GM12878 (cell line): Measurements from ENCODE around the gene HUNK. TPM values are rescaled to one million over a fixed set of nuclear protein-coding genes. Genes with fewer than 3 reads are reported as not detected.

Experiments used
- ATAC-seq: fragments of 200-7000 bp; cut with Tn5 transposase; 3 replicates; pipeline ENCODE4 v1.9.1; 2020; ENCODE audit warnings: mild to moderate bottlenecking, moderate library complexity
- BruUV-seq: library from RNA; stranded (reverse); fragments of 400-500 nt; replicated peaks from 2 replicates; lab custom pipeline; 2021; lab: Mats Ljungman, UMichigan
- CTCF ChIA-PET: fragments of 300-600 bp; sonication (Branson Sonifier 250); formaldehyde crosslinking; extraction: SDS; loops from one replicate; lab custom pipeline; 2021; ENCODE audit warnings: inconsistent platforms; lab: Yijun Ruan, JAX
- POLR2A ChIA-PET: fragments of 350-600 bp; formaldehyde crosslinking; extraction: SDS; loops from one replicate; lab custom pipeline; 2021; ENCODE audit warnings: inconsistent platforms; lab: Charles Lee
- RAD21 ChIA-PET: fragments of 300-600 bp; sonication (Branson Sonifier 250); formaldehyde crosslinking; loops from one replicate; lab custom pipeline; 2023; ENCODE audit warnings: antibody characterized with exemption; ENCODE audit not compliant: unreplicated experiment; lab: Charles Lee
- SMC1A ChIA-PET: fragments of 300-600 bp; sonication (Branson Sonifier 250); formaldehyde crosslinking; loops from one replicate; lab custom pipeline; 2023; ENCODE audit not compliant: unreplicated experiment, uncharacterized antibody; lab: Charles Lee
- DNase-seq: peaks from one replicate; pipeline ENCODE4 v3.0.0-alpha.2; 2011; ENCODE audit warnings: low read depth, low spot score
- FAIRE-seq: peaks from 3 replicates; lab custom pipeline; 2011; peaks lifted over from hg19 to GRCh38; lab: Jason Lieb, UNC
- H2AFZ ChIP-seq: 2 replicates; pipeline ENCODE4 v1.6.0; 2011; ENCODE audit warnings: low read depth, low read length, control low read depth; ENCODE audit not compliant: control insufficient read depth
- H3K27ac ChIP-seq: 2 replicates; pipeline ENCODE4 v1.5.1; 2011; ENCODE audit warnings: control low read depth; ENCODE audit not compliant: control insufficient read depth, insufficient read depth
- H3K27me3 ChIP-seq, 2 experiments: replicated peaks in 1 of 2; 2 replicates each; pipeline versions ENCODE4 v1.6.0 to v1.6.1; 2011; ENCODE audit warnings: low read length in 1 of 2; ENCODE audit not compliant: control insufficient read depth in 2 of 2, insufficient read depth in 2 of 2
- H3K36me3 ChIP-seq, 2 experiments: 2 replicates each; pipeline ENCODE4 v1.5.1; 2011; ENCODE audit warnings: low read length in 1 of 2; ENCODE audit not compliant: control insufficient read depth in 2 of 2, insufficient read depth in 2 of 2
- H3K4me1 ChIP-seq: 2 replicates; pipeline ENCODE4 v1.6.1; 2011; ENCODE audit warnings: mild to moderate bottlenecking, low read length, moderate library complexity, mixed read lengths; ENCODE audit not compliant: control insufficient read depth, insufficient read depth
- H3K4me2 ChIP-seq: 2 replicates; pipeline ENCODE4 v1.6.0; 2011; ENCODE audit warnings: control low read depth; ENCODE audit not compliant: control insufficient read depth, insufficient read depth
- H3K4me3 ChIP-seq: fragments of 200-600 bp; sonication (generic); 2 replicates; pipeline ENCODE4 v1.5.1; 2016
- H3K79me2 ChIP-seq: 2 replicates; pipeline ENCODE4 v1.6.0; 2011; ENCODE audit warnings: low read length; ENCODE audit not compliant: control insufficient read depth, insufficient read depth
- H3K9ac ChIP-seq: 2 replicates; pipeline ENCODE4 v1.8.0; 2011; ENCODE audit warnings: low read length, control low read depth, mixed read lengths; ENCODE audit not compliant: control insufficient read depth, insufficient read depth
- H3K9me3 ChIP-seq: replicated peaks from 3 replicates; pipeline ENCODE4 v1.5.1; 2011; ENCODE audit warnings: mild to moderate bottlenecking, low read length; ENCODE audit not compliant: control insufficient read depth, insufficient read depth
- H4K20me1 ChIP-seq: 2 replicates; pipeline ENCODE4 v1.6.0; 2011; ENCODE audit not compliant: control insufficient read depth, insufficient read depth
- CREM ChIP-seq: IDR thresholded peaks from 2 replicates; pipeline ENCODE4 v1.6.1; 2014; ENCODE audit warnings: antibody characterized with exemption, low read depth
- E2F8 ChIP-seq: fragments of 450-650 bp; IDR thresholded peaks from 2 replicates; pipeline ENCODE4 v1.6.1; 2018; ENCODE audit warnings: mild to moderate bottlenecking, low read depth, moderate library complexity; ENCODE audit not compliant: partially characterized antibody
- HCFC1 ChIP-seq: fragments of 150-350 bp; IDR thresholded peaks from 2 replicates; pipeline ENCODE4 v1.6.1; 2014; ENCODE audit warnings: low read length
- RBBP5 ChIP-seq: fragments of 200-600 bp; sonication (generic); conservative IDR thresholded peaks from 2 replicates; pipeline ENCODE4 v1.6.1; 2016
- RUNX3 ChIP-seq: IDR thresholded peaks from 2 replicates; pipeline ENCODE4 v1.6.1; 2012; ENCODE audit warnings: low read length, inconsistent platforms
- USF1 ChIP-seq: IDR thresholded peaks from 2 replicates; pipeline ENCODE4 v1.6.1; 2011; ENCODE audit warnings: borderline replicate concordance, low read depth, mild to moderate bottlenecking, moderate library complexity, mixed read lengths, low read length; ENCODE audit not compliant: insufficient read depth; ENCODE audit errors: extremely low read length
- ZBED1 ChIP-seq: IDR thresholded peaks from 2 replicates; pipeline ENCODE4 v1.6.1; 2016; ENCODE audit warnings: borderline replicate concordance
- WGBS: methylation state at CpG from one replicate; pipeline ENCODE4 v1.1.6; 2016; ENCODE audit warnings: low lambda C conversion rate; ENCODE audit not compliant: insufficient replicate concordance, insufficient coverage; ENCODE audit errors: missing lambda C conversion rate; 5-methylcytosine and 5-hydroxymethylcytosine counted together
- in situ Hi-C: fragments of 300-500 bp; cut with MboI; formaldehyde crosslinking; loops from 9 replicates; pipeline ENCODE4 v1.14.3; 2018; ENCODE audit warnings: mixed read lengths
- intact Hi-C: fragments of 100-400 bp; cut with micrococcal nuclease; formaldehyde crosslinking; loops from one replicate; pipeline ENCODE4 v1.14.2; 2022; ENCODE audit not compliant: unreplicated experiment
- polyA plus RNA-seq, 11 experiments: library from polyadenylated mRNA; depleted of rRNA in 4 of 11; unstranded in 6 of 11; stranded (reverse) in 5 of 11; fragments of >200 nt; fragmentation: Nextera tagmentation in 4 of 11; fragmentation: Illumina TruSeq in 1 of 11; extraction: Ambion mirVana in 4 of 11; extraction: Trizol in 1 of 11; gene quantifications; 1 replicate in 1 of 11; 2 replicates in 10 of 11; pipeline versions ENCODE4 v1.2.1 to v1.2.3, GENCODE V29; 2011 to 2016; ENCODE audit warnings: inconsistent platforms in 2 of 11, missing spikeins in 2 of 11, low read depth in 1 of 11
- total RNA-seq, 4 experiments: library from RNA; depleted of rRNA in 3 of 4; stranded (reverse); fragments of >200 nt in 3 of 4; fragmentation: Illumina TruSeq in 1 of 4; extraction: Trizol in 1 of 4; gene quantifications; 2 replicates each; pipeline versions ENCODE4 v1.2.1 to v1.2.3, GENCODE V29; 2013 to 2021

HUNK gene
- total and polyA plus RNA-seq, 10 of the 15 experiments (the other 5 are each of a cell fraction or from before 2014, with no cell fraction given): under 0.01 to 0.14 (median 0.03) TPM; not detected in 7

GRCh38 chr21:31974454-31974985 lies 101.7 kb downstream of the HUNK start:
- H3K4me1 ChIP-seq: no peaks in the 10 kb centered on the region
- no peak overlapping the region for H3K27ac ChIP-seq
- ATAC-seq (no peak), DNase-seq (no peak), FAIRE-seq (no peak)
- ChIA-PET RAD21 (no interaction called here), POLR2A (no interaction called here), SMC1A (no interaction called here), CTCF (interaction anchor here (0.8 kb wide), 1 partner anchor 142 kb away, joined by 4 read pairs; no protein-coding TSS in a partner anchor)
- no peaks in the 10 kb centered on the region for H3K79me2 ChIP-seq
- in situ Hi-C loops (no loop called here), intact Hi-C loops (no loop called here)
- H3K9me3 ChIP-seq: no peaks in the 10 kb centered on the region; the same call in 2 of the 3 replicates
- H3K36me3 ChIP-seq: no peaks in the 10 kb centered on the region
- no peak overlapping the region for H2AFZ ChIP-seq
- H3K27me3 ChIP-seq: no peaks in the 10 kb centered on the region; a peak in 1 of 4 replicates
- BruUV-seq: no TSS peak
- 8% methylated on average over 16 of the region's 16 CpGs for WGBS
- H3K4me2 ChIP-seq: no peak overlapping the region
- H4K20me1 ChIP-seq: no peaks in the 10 kb centered on the region
- no peak overlapping the region for H3K9ac ChIP-seq
- TF ChIP-seq USF1: no peak
- no peak for TF ChIP-seq HCFC1
- no peak for TF ChIP-seq RBBP5
- TF ChIP-seq CREM: no peak
- no peak for TF ChIP-seq E2F8
- TF ChIP-seq RUNX3: no peak
- TF ChIP-seq ZBED1: no peak
- no peak overlapping the region for H3K4me3 ChIP-seq
